HG03064 (cell line): ENCODE results near the gene FAM53A.

Experiments used
- ATAC-seq: cut with Tn5 transposase; IDR thresholded peaks from one replicate; pipeline ENCODE4 v1.9.1; 2021; ENCODE audit warnings: low read depth; ENCODE audit not compliant: unreplicated experiment

FAM53A gene

GRCh38 chr4:1626151-1626550 is 58.0 kb downstream of the FAM53A start:
- ATAC-seq = no peak

- ATAC-seq = no peak
These were observed 58.4 kb downstream of the FAM53A start for GRCh38 chr4:1625600-1626138.

GRCh38 chr4:1624519-1624910 is 59.6 kb downstream of the FAM53A start:
- no peak for ATAC-seq

- ATAC-seq = no peak
These were observed 60.1 kb downstream of the FAM53A start for GRCh38 chr4:1623821-1624518.

- no peak for ATAC-seq
These were observed 60.7 kb downstream of the FAM53A start for GRCh38 chr4:1623400-1623799.

GRCh38 chr4:1622956-1623355 is 61.2 kb downstream of the FAM53A start:
- no peak for ATAC-seq

- ATAC-seq = no peak
These were observed 61.9 kb downstream of the FAM53A start for GRCh38 chr4:1622238-1622637.

- ATAC-seq = no peak
These were observed 62.6 kb downstream of the FAM53A start for GRCh38 chr4:1621526-1621925.

GRCh38 chr4:1619151-1619672 is 64.9 kb downstream of the FAM53A start:
- no peak for ATAC-seq

- ATAC-seq = no peak
These were observed 65.7 kb downstream of the FAM53A start for GRCh38 chr4:1618438-1618837.

- ATAC-seq = no peak
These were observed 67.6 kb downstream of the FAM53A start for GRCh38 chr4:1616557-1616930.

- no peak for ATAC-seq
These were observed 68.1 kb downstream of the FAM53A start for GRCh38 chr4:1615786-1616556.

GRCh38 chr4:1614854-1615595 is 69.1 kb downstream of the FAM53A start:
- ATAC-seq = no peak

- ATAC-seq = no peak
These were observed 69.6 kb downstream of the FAM53A start for GRCh38 chr4:1614502-1614853.

GRCh38 chr4:1614049-1614448 is 70.1 kb downstream of the FAM53A start:
- no peak for ATAC-seq

GRCh38 chr4:1613099-1613495 is 71.0 kb downstream of the FAM53A start:
- ATAC-seq = no peak

- no peak for ATAC-seq
These were observed 71.6 kb downstream of the FAM53A start for GRCh38 chr4:1612278-1613098.

GRCh38 chr4:1611501-1611870 is 72.6 kb downstream of the FAM53A start:
- ATAC-seq = no peak

GRCh38 chr4:1610791-1611500 is 73.2 kb downstream of the FAM53A start:
- no peak for ATAC-seq
